Right lung (tissue), 10 donors: ENCODE data around the gene FGG. TPM values are rescaled to one million over a fixed set of nuclear protein-coding genes. Genes with fewer than 3 reads are reported as not detected.

Experiments
- DNase-seq, 2 donors: peaks; one replicate each; pipeline ENCODE4 v3.0.0-alpha.2; 2013
- long read RNA-seq, 8 donors: transcript quantifications; one replicate each; lab custom pipeline, GENCODE V29; 2026
- polyA plus RNA-seq, 5 donors: library from polyadenylated mRNA; unstranded; fragments of 120-200 nt; gene quantifications; one replicate each; pipeline versions ENCODE4 v1.2.1 to v1.2.3, GENCODE V29; 2013; ENCODE audit warnings: inconsistent platforms in 1 of 5, low replicate concordance in 1 of 5; ENCODE audit not compliant: insufficient read length in 5 of 5, insufficient read depth in 1 of 5

FGG gene
- 10 to 100 TPM in 1 of 5 donors, under 1 TPM in 1, not detected in 3; 0.06 to 20.6 TPM for polyA plus RNA-seq
- long read RNA-seq, donor 1: 0 reads
- long read RNA-seq, donor 2: 0 reads
- long read RNA-seq, donor 3: 0 reads
- long read RNA-seq, donor 4: 0 reads
- long read RNA-seq, donor 5, transcript FGG-203 (10 exons, 1,760 nt): major isoform, 7 of 15 reads
- long read RNA-seq, donor 5, partial matches to known transcripts: 7 of 15 reads
- long read RNA-seq, donor 5, other reads (novel, unspliced or antisense): 0 of 15 reads
- long read RNA-seq, donor 6: 0 reads
- long read RNA-seq, donor 7: 0 reads
- long read RNA-seq, donor 8: 0 reads

- no peak for DNase-seq
These were observed at the start of gene FGG for GRCh38 chr4:154612472-154613414. Gene FGG (minus strand): TSS chr4:154612656. CDS start chr4:154612609, 47 bp downstream.

- DNase-seq: peak; percentile 27 to 42
These were observed 47.6 kb upstream of the FGG start for GRCh38 chr4:154660052-154660451.

GRCh38 chr4:154658680-154659405 lies 46.4 kb upstream of the FGG start:
- no peak for DNase-seq

- DNase-seq: no peak
These were observed 31.0 kb upstream of the FGG start for GRCh38 chr4:154643493-154643892.

GRCh38 chr4:154642373-154643009 lies 30.0 kb upstream of the FGG start:
- DNase-seq: no peak

- no peak for DNase-seq
These were observed 28.5 kb upstream of the FGG start for GRCh38 chr4:154640999-154641398.

- DNase-seq: no peak
These were observed 21.6 kb upstream of the FGG start for GRCh38 chr4:154634058-154634457.

- no peak for DNase-seq
These were observed 19.4 kb upstream of the FGG start for GRCh38 chr4:154631828-154632227.

- no peak for DNase-seq
These were observed 17.9 kb upstream of the FGG start for GRCh38 chr4:154630324-154630723.

- peak; percentile 25 to 38 for DNase-seq
These were observed 14.5 kb upstream of the FGG start for GRCh38 chr4:154626793-154627484.

GRCh38 chr4:154625971-154626370 lies 13.5 kb upstream of the FGG start:
- DNase-seq: no peak

GRCh38 chr4:154623995-154624394 lies 11.5 kb upstream of the FGG start:
- DNase-seq: no peak

- DNase-seq: no peak
These were observed 11.0 kb upstream of the FGG start for GRCh38 chr4:154623436-154623835.

GRCh38 chr4:154622598-154622997 lies 10.1 kb upstream of the FGG start:
- peak in 1 of 2 donors; percentile 13 for DNase-seq

GRCh38 chr4:154620111-154620510 lies 7.7 kb upstream of the FGG start:
- DNase-seq: no peak

GRCh38 chr4:154618708-154619315 lies 6.4 kb upstream of the FGG start:
- no peak for DNase-seq

- no peak for DNase-seq
These were observed 5.4 kb upstream of the FGG start for GRCh38 chr4:154617820-154618317.

- no peak for DNase-seq
These were observed 4.3 kb upstream of the FGG start for GRCh38 chr4:154616731-154617130.

GRCh38 chr4:154616287-154616686 lies 3.8 kb upstream of the FGG start:
- DNase-seq: no peak

GRCh38 chr4:154615211-154615610 lies 2.8 kb upstream of the FGG start:
- no peak for DNase-seq
